WTC11 (cell line): ENCODE measurements around the gene UBASH3B.

ENCODE experiments used
- CTCF ChIP-seq: fragments of 200-600 bp; IDR thresholded peaks from 2 replicates; pipeline ENCODE4 v1.8.0; 2022; ENCODE audit warnings: antibody characterized with exemption
- E2F4 ChIP-seq: sonication (generic); formaldehyde crosslinking; IDR thresholded peaks from 2 replicates; pipeline ENCODE4 v1.8.1; 2022; ENCODE audit warnings: low read depth, mild to moderate bottlenecking, moderate library complexity, missing genetic modification reagents, borderline replicate concordance
- ELF4 ChIP-seq: sonication (generic); formaldehyde crosslinking; IDR thresholded peaks from 2 replicates; pipeline ENCODE4 v1.8.1; 2022; ENCODE audit warnings: low read depth, mild to moderate bottlenecking, moderate library complexity, missing genetic modification reagents
- FOXK1 ChIP-seq: sonication (generic); formaldehyde crosslinking; IDR thresholded peaks from 2 replicates; pipeline ENCODE4 v1.8.0; 2022; ENCODE audit warnings: mild to moderate bottlenecking, moderate library complexity, missing genetic modification reagents
- NFYB ChIP-seq: sonication (generic); formaldehyde crosslinking; conservative IDR thresholded peaks from 2 replicates; pipeline ENCODE4 v1.8.0; 2022; ENCODE audit warnings: low read depth, missing genetic modification reagents
- RELA ChIP-seq: sonication (generic); formaldehyde crosslinking; IDR thresholded peaks from 2 replicates; pipeline ENCODE4 v1.8.1; 2022; ENCODE audit warnings: missing genetic modification reagents, mild to moderate bottlenecking, borderline replicate concordance
- SP1 ChIP-seq: sonication (generic); formaldehyde crosslinking; conservative IDR thresholded peaks from 2 replicates; pipeline ENCODE4 v1.8.1; 2022; ENCODE audit warnings: missing genetic modification reagents
- USF2 ChIP-seq: sonication (generic); formaldehyde crosslinking; IDR thresholded peaks from 2 replicates; pipeline ENCODE4 v1.8.1; 2023; ENCODE audit warnings: mild to moderate bottlenecking, missing genetic modification reagents, moderate library complexity
- ZNF281 ChIP-seq: sonication (generic); formaldehyde crosslinking; IDR thresholded peaks from 2 replicates; pipeline ENCODE4 v1.8.0; 2023; ENCODE audit warnings: mild to moderate bottlenecking, missing genetic modification reagents
- ZNF317 ChIP-seq: sonication (generic); formaldehyde crosslinking; IDR thresholded peaks from 2 replicates; pipeline ENCODE4 v1.8.1; 2023; ENCODE audit warnings: low read depth, mild to moderate bottlenecking, moderate library complexity, missing genetic modification reagents, borderline replicate concordance
- TF ChIP-seq, protein P1 (sequence below): sonication (generic); formaldehyde crosslinking; IDR thresholded peaks from 2 replicates; pipeline ENCODE4 v1.8.0; 2022; ENCODE audit warnings: mild to moderate bottlenecking, missing genetic modification reagents
- TF ChIP-seq, protein P2 (sequence below): sonication (generic); formaldehyde crosslinking; conservative IDR thresholded peaks from 2 replicates; pipeline ENCODE4 v1.8.1; 2023; ENCODE audit warnings: mild to moderate bottlenecking, low read depth, missing genetic modification reagents, moderate library complexity
- TF ChIP-seq, protein P3 (sequence below): sonication (generic); formaldehyde crosslinking; IDR thresholded peaks from 2 replicates; pipeline ENCODE4 v1.8.0; 2022; ENCODE audit warnings: missing genetic modification reagents

- TF ChIP-seq, protein P1, sequence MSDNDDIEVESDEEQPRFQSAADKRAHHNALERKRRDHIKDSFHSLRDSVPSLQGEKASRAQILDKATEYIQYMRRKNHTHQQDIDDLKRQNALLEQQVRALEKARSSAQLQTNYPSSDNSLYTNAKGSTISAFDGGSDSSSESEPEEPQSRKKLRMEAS: no peak
- no peak for TF ChIP-seq ZNF281 (CRISPR knock-in tag)
- TF ChIP-seq CTCF: no peak
- TF ChIP-seq, protein P2, sequence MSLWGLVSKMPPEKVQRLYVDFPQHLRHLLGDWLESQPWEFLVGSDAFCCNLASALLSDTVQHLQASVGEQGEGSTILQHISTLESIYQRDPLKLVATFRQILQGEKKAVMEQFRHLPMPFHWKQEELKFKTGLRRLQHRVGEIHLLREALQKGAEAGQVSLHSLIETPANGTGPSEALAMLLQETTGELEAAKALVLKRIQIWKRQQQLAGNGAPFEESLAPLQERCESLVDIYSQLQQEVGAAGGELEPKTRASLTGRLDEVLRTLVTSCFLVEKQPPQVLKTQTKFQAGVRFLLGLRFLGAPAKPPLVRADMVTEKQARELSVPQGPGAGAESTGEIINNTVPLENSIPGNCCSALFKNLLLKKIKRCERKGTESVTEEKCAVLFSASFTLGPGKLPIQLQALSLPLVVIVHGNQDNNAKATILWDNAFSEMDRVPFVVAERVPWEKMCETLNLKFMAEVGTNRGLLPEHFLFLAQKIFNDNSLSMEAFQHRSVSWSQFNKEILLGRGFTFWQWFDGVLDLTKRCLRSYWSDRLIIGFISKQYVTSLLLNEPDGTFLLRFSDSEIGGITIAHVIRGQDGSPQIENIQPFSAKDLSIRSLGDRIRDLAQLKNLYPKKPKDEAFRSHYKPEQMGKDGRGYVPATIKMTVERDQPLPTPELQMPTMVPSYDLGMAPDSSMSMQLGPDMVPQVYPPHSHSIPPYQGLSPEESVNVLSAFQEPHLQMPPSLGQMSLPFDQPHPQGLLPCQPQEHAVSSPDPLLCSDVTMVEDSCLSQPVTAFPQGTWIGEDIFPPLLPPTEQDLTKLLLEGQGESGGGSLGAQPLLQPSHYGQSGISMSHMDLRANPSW (CRISPR knock-in tag): no peak
- no peak for TF ChIP-seq ZNF317 (CRISPR knock-in tag)
- TF ChIP-seq RELA (CRISPR knock-in tag): no peak
- TF ChIP-seq USF2 (CRISPR knock-in tag): no peak
- TF ChIP-seq ELF4 (CRISPR knock-in tag): no peak
- TF ChIP-seq E2F4 (CRISPR knock-in tag): no peak
- TF ChIP-seq SP1 (CRISPR knock-in tag): no peak
- no peak for TF ChIP-seq NFYB (CRISPR knock-in tag)
- TF ChIP-seq, protein P3, sequence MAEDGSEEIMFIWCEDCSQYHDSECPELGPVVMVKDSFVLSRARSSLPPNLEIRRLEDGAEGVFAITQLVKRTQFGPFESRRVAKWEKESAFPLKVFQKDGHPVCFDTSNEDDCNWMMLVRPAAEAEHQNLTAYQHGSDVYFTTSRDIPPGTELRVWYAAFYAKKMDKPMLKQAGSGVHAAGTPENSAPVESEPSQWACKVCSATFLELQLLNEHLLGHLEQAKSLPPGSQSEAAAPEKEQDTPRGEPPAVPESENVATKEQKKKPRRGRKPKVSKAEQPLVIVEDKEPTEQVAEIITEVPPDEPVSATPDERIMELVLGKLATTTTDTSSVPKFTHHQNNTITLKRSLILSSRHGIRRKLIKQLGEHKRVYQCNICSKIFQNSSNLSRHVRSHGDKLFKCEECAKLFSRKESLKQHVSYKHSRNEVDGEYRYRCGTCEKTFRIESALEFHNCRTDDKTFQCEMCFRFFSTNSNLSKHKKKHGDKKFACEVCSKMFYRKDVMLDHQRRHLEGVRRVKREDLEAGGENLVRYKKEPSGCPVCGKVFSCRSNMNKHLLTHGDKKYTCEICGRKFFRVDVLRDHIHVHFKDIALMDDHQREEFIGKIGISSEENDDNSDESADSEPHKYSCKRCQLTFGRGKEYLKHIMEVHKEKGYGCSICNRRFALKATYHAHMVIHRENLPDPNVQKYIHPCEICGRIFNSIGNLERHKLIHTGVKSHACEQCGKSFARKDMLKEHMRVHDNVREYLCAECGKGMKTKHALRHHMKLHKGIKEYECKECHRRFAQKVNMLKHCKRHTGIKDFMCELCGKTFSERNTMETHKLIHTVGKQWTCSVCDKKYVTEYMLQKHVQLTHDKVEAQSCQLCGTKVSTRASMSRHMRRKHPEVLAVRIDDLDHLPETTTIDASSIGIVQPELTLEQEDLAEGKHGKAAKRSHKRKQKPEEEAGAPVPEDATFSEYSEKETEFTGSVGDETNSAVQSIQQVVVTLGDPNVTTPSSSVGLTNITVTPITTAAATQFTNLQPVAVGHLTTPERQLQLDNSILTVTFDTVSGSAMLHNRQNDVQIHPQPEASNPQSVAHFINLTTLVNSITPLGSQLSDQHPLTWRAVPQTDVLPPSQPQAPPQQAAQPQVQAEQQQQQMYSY: no peak
- no peak for TF ChIP-seq FOXK1 (CRISPR knock-in tag)
Observed at GRCh38 chr11:122617926-122618325, 37.6 kb upstream of the UBASH3B start.
